Panc1 (cell line): ENCODE results near the gene PLXNA2.

ENCODE experiments used
- CTCF ChIP-seq: fragments of 450-650 bp; IDR thresholded peaks from 2 replicates; pipeline ENCODE4 v1.5.1; 2017; ENCODE audit warnings: mild to moderate bottlenecking
- POLR2AphosphoS5 ChIP-seq: IDR thresholded peaks from 2 replicates; pipeline ENCODE4 v1.6.1; 2012; ENCODE audit warnings: mild to moderate bottlenecking, low read depth, low read length, moderate library complexity
- REST ChIP-seq, 2 experiments: IDR thresholded peaks; 2 replicates each; pipeline ENCODE4 v1.6.1; 2011 to 2012; ENCODE audit warnings: low read depth in 2 of 2, control low read depth in 1 of 2, low read length in 1 of 2, mild to moderate bottlenecking in 1 of 2, moderate library complexity in 1 of 2; ENCODE audit not compliant: insufficient read depth in 1 of 2
- SIN3A ChIP-seq: IDR thresholded peaks from 2 replicates; pipeline ENCODE4 v1.6.1; 2012; ENCODE audit warnings: low read depth, mild to moderate bottlenecking, low read length, moderate library complexity, borderline replicate concordance; ENCODE audit not compliant: insufficient read depth
- TCF7L2 ChIP-seq: IDR thresholded peaks from 2 replicates; pipeline ENCODE4 v1.6.1; 2011; ENCODE audit warnings: mild to moderate bottlenecking, low read depth, low read length, inconsistent platforms

GRCh38 chr1:208154679-208155642, 89.2 kb downstream of the PLXNA2 start:
- TF ChIP-seq CTCF (no peak), POLR2AphosphoS5 (no peak), SIN3A (no peak), TCF7L2 (no peak), REST (IDR thresholded peaks at IDR 0.05; ENCODE audit: insufficient read depth in 1 of 2, low read depth in 2 of 2, low read length in 1 of 2) (no peak)
